ENCODE measurements around the gene NFKB2.

The NFKB2 gene

DNA sequence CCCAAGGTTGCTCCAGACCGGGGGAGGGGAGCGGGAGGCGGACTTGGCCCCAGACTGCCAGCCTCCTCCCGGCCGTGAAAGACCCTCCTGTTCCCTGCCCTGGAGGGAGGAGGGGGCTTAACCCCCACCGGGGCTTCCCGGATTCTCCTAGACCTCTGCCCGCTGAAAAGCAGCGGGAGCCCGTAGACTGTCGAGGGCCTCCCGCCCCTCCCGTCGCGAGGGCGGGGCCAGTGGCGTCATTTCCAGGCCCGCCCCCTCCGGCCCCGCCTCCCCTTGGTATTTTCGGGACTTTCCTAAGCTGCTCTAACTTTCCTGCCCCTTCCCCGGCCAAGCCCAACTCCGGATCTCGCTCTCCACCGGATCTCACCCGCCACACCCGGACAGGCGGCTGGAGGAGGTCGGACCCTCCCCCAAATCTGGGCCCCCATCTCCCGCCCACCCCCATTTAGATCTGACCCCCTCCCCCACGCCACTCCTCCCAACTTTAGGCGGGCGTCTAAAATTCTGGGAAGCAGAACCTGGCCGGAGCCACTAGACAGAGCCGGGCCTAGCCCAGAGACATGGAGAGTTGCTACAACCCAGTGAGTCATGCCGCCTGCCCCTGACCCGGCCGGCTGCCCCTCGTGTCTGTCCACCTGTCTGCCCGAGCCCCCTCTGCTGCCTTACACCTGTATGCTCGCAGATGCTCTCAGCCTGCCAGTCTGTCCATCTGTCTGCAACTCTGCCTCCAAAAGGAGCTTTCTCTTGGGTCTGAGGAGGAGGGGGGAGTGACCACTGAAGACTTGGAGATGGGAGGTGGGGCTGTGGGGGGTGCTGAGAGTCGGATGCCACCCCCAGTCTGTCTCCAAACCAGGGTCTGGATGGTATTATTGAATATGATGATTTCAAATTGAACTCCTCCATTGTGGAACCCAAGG lies at the start of gene NFKB2:
TSS of gene NFKB2 (plus strand) at position 306 of the 917 bp plus-strand sequence. CDS start at position 561, 255 bp downstream.
- H3K4me3 ChIP-seq, result peak within 1 kb of the TSS; percentile 63 to 81 (median 71)
- peak within 1 kb of the TSS; percentile 81 to 99 (median 95) for H3K27ac ChIP-seq

DNA sequence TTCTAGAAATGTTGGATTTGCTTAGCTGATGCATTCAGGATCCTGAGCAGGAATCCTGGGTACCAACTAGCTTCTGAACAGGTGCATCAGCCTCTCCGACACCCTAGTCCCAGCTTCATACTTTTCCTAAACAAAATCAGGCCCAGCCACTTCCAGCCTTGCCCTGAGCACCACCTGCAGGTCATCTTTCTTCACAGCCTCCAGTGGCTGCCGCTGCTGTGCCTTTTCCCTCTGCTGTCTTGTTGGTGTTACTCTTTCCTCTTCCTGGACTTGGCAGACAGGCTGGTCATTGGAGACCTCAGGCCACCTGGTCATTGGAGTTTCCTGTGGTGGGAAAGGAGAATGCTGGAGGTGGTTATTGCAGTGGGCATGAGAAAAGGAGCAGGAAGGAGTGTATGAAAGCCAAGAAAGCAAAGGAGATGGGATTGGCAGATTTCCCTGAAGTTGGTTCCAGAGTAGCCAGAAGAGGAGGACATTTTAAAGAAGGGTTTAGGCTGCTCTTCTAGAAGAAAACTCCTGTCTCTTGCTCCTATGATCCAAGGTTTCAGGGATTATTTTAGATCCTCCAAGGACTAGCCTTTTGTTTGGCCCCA lies 48.2 kb upstream of the NFKB2 start:
- Histone ChIP-seq H3K27ac (no peak overlapping the region), H3K4me3 (no peak overlapping the region)

DNA sequence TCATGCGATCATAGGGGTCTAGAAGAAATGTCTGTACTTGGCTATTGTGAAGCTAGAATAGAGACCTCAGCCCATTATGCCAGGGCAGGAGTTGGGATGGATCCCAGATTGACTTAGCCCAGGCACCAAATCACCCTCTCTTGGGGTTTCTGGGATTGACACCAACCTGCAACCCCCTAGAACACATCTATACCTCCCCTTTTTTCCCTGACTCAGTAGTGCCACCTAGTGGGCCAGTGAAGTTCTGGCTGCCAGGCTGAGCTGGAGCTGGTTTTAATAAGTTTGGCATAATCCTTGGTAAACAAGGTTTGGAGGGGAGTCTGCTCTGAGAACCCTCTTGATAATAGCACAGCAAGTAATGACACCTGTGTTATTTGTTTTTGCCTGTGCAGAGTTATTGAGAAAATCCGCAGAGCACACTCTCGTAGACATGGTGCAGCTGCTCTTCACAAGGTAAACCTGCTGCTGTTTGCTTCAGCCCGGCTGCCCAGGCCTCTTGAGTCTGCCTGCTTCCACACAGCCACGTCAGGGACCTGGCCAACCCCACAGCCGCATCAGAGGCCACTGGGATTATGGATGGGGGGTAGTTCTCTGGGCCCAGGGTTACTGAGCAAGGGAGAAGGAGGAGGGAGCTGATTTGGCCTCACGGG lies 43.3 kb upstream of the NFKB2 start:
- no peak overlapping the region for H3K4me3 ChIP-seq
- H3K27ac ChIP-seq, result no peak overlapping the region

DNA sequence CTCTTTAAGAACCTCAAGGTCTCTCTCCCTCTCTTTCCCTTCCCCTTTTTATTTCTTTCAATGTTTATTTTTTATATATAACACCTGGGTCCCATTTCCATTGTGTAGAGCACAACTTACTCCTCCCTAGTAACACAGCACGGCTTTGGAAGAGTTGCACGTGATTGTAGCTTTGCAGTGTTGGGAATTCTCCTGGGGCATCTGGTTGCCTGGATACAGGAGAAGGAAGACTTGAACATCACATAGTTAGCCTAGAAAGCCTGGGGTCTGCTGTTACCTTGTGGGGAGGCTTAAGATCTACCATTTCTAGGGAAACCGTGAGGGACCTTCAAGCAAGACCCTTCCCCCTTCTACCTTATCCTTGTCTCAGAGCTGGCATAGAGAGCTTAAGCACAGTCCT lies 41.1 kb upstream of the NFKB2 start:
- H3K27ac ChIP-seq, result no peak overlapping the region

DNA sequence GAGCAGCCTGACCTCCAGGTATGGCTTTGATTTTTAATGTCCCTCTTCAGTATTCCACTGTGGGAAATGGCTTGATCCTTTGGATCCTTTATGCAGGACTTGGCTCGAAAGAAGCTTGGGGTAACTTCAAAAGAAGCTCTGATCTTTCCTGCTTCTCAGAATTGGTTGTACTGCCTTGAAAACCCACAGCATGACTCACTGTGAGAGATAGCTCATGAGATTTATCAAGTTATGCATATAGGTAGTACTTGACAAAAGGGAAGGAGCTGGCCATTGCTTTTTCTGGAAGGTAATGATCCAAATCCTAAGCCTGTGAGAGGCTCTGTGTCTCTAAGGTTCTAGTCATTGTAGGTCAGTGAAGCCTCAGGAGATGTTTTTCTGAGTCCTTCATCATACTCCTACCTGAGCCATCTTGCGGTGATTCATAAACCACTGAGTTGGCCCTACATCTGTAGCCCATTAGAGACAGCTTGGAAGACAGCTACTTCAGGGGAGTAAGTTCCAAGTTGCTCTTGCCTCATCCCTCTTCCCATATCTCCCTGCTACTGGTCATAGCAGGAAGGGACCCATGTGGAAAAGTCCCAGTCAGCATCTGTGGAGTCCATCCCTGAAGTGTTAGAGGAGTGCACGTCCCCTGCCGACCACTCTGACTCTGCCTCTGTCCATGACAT lies 36.7 kb upstream of the NFKB2 start:
- H3K4me3 ChIP-seq, result no peak overlapping the region

More for the DNA sequence above, 41.1 kb upstream of the NFKB2 start:
- H3K4me3 ChIP-seq, result no peak overlapping the region

DNA sequence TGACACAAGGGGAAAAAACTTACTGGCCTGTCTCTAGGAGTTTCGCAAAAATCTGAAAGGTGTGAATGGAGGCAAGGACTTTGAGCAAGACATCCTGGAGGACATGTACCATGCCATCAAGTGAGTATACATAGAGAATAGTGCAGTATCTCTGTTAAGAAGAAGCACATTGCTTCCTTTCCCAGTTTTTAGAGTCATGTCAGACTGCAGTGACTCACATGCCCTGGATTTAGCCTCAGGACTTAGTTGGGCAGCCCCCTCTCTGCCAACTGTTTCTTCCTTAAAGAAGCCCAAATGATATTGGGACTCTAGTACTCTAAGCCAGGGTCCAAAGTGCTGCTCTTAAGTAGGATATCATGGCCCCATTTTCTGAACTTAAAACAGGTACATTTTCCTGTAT lies 28.1 kb upstream of the NFKB2 start:
- Histone ChIP-seq H3K27ac (no peak overlapping the region), H3K4me3 (no peak overlapping the region)

More for the DNA sequence above, 36.7 kb upstream of the NFKB2 start:
- H3K27ac ChIP-seq, result no peak overlapping the region

DNA sequence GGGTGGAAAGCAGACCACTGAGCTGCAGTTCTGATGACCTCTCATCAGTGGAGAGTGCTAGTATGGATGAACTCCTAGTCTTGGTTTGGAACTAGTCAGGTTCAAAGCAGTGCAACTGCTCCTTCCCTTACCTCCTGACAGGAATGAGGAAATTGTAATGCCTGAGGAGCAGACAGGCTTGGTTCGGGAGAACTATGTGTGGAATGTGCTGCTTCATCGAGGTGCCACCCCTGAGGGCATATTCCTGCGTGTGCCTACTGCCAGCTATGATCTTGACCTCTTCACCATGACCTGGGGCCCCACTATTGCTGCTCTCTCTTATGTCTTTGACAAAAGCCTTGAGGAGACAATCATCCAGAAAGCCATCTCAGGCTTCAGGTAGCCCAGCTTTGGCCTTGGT lies 27.4 kb upstream of the NFKB2 start:
- Histone ChIP-seq H3K4me3 (no peak overlapping the region), H3K27ac (no peak overlapping the region)

DNA sequence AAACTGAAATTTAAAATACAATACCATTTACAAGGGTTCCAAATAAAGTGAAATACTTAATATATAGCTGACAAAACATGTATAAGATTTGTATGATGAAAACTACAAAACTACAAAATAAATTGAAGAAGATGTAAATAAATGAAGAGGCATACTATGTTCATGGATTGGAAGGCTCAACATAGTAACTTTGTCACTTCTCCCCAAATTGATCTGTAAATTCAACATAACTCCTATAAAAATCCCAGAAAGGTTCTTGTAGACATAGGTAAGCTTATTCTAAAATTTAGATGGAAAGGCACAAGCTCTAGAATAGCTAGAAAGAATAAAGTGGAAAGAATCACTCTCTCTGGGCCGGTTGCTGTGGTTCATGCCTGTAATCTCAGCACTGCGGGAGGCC lies 24.2 kb upstream of the NFKB2 start:
- Histone ChIP-seq H3K4me3 (no peak overlapping the region), H3K27ac (no peak overlapping the region)

DNA sequence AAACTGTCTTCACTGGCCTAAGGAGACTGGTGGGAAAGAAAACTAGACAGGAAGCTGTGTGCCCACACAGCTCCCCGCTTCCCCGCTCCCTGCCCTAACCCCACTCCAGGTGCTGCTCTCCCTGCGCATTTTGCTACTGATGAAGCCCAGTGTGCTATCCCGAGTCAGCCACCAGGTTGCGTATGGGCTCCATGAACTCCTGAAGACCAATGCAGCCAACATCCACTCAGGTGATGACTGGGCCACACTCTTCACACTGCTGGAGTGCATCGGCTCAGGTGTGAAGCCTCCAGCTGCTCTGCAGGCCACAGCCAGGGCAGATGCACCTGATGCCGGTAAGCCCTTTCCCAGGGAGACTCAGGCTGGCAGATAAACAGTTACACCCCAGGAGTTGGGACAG lies 20.3 kb upstream of the NFKB2 start:
- Histone ChIP-seq H3K4me3 (no peak overlapping the region), H3K27ac (no peak overlapping the region)

DNA sequence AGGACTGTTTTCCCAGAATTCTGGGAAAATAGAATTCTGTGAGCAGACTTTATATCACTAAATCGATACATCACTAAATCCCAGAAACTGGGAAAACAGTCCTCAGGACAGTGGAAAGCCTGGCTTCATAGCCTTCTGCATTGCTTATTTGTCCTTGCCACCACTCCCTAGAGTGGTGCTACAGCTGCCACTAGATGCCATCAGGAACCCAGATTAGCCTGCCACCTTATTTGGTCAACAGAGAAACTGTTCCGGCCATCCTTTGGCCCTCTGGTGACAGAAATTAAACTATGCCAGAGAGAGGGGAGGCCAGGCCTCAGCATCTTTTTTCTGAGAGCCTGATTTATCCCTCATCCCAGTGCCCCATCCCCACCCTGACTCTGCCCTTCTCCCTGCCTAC lies 19.6 kb upstream of the NFKB2 start:
- no peak overlapping the region for H3K4me3 ChIP-seq
- no peak overlapping the region for H3K27ac ChIP-seq

DNA sequence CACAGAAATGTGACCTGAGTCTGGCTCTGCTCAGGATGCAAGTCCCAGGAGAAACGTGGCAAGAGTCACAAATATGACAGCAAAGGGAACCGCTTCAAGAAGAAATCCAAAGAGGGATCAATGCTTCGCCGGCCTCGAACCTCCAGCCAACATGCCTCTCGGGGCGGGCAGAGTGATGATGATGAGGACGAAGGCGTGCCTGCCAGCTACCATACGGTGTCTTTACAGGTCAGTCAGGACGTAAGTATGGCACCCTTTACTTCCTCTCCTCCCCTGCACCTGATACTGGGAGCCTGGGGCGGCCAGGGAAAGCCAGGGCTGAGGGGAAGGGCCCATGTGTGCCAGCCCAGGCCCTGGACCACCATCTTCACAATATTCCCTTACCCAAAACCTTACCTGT lies 18.6 kb upstream of the NFKB2 start:
- Histone ChIP-seq H3K27ac (no peak overlapping the region), H3K4me3 (no peak overlapping the region)

DNA sequence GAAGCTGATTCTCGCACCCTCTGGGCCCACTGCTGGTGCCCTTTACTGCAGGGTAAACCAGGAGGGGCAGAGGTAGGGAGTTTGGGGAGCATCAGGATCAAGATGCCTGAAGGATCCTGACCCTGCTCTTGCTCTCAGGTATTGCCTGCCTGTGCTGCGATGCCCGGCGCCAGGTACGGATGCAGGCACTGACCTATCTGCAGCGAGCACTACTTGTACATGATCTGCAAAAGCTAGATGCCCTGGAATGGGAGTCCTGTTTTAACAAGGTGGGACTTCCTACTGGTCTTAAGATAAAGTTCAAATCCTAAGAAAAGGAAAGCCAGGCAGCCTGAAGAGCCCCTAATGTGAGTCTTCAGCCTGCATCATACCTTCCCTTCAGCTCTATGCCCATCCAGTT lies 16.1 kb upstream of the NFKB2 start:
- no peak overlapping the region for H3K27ac ChIP-seq
- H3K4me3 ChIP-seq, result no peak overlapping the region

DNA sequence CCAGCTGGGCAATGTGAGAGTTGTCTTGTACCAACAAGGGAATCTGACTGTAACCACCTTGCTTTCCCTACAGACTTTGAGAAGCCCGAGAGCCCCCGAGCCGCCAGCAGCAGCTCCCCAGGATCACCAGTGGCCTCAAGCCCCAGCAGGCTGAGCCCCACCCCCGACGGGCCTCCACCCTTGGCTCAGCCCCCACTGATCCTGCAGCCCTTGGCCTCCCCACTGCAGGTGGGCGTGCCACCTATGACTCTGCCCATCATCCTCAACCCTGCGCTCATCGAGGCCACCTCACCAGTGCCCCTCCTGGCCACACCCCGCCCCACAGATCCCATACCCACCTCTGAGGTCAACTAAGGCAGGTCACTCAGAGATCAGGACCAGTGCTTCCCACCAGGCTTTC lies 13.5 kb upstream of the NFKB2 start:
- H3K4me3 ChIP-seq, result no peak overlapping the region
- H3K27ac ChIP-seq, result no peak overlapping the region

DNA sequence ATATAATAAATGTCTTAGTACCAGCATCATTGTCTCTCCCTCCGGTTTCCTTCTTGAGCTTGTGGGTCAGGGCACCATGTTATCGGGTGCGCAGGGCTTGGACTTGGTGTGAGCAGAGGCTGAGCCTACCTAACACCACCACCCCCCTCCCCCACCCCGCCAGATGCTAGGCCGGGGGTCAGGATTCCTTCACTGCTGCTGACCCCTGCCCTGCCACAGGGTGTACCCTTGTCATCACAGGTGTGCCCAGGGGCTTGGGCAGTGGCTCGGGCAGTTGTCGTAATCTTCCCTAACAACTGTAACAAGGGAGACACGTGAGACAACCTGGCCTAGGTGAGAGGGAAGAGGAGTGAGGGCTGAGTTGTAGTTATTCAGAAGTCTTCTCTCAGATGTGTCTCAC lies 12.6 kb upstream of the NFKB2 start:
- Histone ChIP-seq H3K4me3 (no peak overlapping the region), H3K27ac (no peak overlapping the region)

DNA sequence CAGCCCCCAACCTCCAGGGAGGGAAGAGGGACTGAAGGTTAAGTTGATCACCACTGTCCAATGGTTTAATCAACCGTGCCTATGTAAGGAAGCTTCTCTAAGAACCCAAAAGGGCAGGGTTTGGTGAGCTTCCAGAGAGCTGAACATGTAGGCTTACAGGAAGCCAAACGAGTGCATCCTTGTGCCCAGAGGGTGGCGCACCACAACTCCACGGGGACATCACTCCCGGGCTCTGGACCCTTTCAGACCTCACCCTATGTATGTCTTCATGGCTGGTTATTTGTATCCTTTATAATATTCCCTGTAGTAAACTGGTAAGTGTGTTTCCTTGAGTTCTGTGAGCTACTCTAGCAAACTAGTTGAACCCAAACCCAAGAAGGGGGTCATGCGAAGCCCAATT lies 11.5 kb upstream of the NFKB2 start:
- H3K27ac ChIP-seq, result peak overlapping the region in 2 of 21 experiments; percentile 11 to 34
- no peak overlapping the region for H3K4me3 ChIP-seq

DNA sequence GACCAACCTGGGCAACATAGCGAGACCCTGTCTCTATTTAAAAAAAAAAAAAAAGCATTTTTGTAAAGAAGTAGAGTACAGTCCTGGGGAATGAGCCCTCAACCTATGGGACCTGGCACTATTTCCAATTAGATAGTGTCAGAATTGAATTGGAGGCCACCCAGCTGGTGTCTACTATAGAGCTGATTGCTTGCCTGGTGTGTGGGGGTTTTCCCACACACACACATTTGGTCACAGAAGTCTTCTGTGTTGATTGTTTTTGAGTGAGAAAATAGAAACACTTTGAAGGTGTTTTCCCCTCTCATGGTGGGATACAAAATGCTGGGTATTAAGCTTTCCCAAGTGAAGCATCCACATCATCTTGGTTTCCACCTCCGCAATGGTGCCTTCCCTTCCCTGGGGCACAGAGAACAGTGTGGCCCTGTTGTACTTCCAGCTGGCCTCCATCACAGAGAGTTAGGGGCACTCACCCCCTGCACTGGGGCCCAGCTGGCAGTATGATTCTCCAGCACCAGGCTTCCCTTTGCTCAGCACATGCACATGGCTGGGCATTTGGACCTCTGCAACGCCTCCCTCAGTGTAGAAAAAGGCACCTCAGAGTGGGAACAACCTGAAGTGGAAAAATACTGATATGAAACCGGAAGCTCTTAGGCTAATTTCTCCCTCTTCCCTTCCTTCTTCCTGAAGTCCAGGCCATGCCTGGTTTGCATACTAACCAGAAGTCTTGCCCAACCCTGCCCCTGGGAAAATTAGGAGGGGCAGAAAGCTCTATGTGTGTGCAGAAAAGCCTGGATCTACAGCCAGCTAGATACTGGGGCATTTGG lies 10.7 kb upstream of the NFKB2 start:
- Histone ChIP-seq H3K4me3 (no peak overlapping the region), H3K27ac (peak overlapping the region in 6 of 21 experiments; percentile 8 to 49 (median 34))

DNA sequence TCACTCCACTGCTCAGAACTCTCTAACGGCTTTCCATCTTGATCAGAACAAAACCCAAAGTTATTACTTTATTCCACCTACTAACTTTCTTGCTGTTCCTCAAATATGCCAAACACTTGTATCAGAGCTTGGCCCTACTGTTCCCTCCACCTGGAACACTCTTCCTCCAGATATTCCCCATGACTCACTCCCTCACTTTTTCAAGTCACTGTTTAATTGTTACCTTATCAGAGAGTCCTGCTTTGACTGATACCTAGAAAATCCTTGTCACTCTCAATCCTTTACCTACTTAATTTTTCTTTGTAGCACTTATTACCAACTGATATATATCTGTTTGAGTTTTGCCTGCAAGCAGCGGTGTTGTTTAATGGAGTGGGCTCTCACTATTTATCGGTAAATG lies 5.6 kb upstream of the NFKB2 start:
- Histone ChIP-seq H3K27ac (no peak overlapping the region), H3K4me3 (no peak overlapping the region)

DNA sequence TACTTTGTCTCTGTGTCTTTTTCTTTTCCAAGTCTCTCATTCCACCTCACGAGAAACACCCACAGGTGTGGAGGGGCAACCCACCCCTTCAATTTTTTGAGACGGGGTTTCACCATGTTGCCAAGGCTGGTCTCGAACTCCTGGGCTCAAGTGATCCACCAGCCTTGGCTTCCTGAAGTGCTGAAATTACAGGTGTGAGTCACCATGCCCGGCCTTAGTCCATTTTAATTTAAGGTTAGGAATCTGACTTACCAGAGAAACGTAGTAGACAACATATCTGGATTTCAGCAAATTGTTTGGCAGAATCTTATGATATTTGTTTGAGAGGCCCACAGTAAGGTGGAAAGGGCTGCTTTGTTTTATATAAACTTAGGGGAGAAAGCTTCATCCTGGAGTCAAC lies 3.2 kb upstream of the NFKB2 start:
- Histone ChIP-seq H3K4me3 (no peak overlapping the region), H3K27ac (no peak overlapping the region)

DNA sequence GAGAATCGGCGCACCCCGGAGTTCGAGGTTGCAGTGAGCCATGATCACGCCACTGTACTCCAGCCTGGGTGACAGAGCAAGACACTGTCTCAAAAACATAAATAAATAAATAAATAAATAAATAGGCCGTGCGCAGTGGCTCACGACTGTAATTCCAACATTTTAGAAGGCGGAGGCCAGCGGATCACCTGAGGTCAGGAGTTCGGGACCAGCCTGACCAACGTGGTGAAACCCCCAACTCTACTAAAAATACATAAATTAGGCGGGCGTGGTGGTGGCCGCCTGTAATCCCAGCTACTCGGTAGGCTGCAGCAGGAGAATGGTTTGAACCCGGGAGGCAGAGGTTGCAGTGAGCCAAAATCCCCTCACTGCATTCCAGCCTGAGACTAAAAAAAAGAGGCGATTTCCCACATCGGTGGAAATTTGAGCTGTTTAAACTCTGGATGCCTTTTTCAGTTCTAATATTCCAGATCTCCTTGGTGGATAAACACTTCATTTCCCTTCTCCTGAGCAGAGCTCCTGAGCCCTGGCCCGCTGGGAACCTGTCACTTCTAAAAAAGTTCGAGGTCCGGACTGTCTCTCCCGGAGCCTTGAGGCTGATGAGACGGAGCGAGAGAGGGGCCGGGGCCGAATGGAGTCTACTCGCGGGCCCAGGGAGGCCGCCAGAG lies 2.0 kb upstream of the NFKB2 start:
- H3K4me3 ChIP-seq, result peak overlapping the region; percentile 63 to 81 (median 71)
- H3K27ac ChIP-seq, result peak overlapping the region in 20 of 21 experiments; percentile 84 to 99 (median 96)

Data from skin epidermis (tissue), 12 donors.